Muscle of leg (tissue), 11 donors: ENCODE measurements around the gene TMEM167B. TPM values are rescaled to one million over a fixed set of nuclear protein-coding genes. Genes with fewer than 3 reads are reported as not detected.
"Not testable (repeated sequence)": the region's sequence is repeated elsewhere in the genome, so short reads cannot be mapped to it uniquely, and the experiment has no call there.

Experiments
- DNase-seq: peaks from one replicate; pipeline ENCODE4 v3.0.0; 2013
- H3K27ac ChIP-seq: one replicate; pipeline ENCODE4 v1.5.1; 2013; ENCODE audit warnings: mild to moderate bottlenecking, low read length, control low read depth
- H3K27me3 ChIP-seq: one replicate; pipeline ENCODE4 v1.6.1; 2013; ENCODE audit warnings: low read length; ENCODE audit not compliant: control insufficient read depth, insufficient read depth
- H3K36me3 ChIP-seq: one replicate; pipeline ENCODE4 v1.6.1; 2013; ENCODE audit warnings: low read length; ENCODE audit not compliant: control insufficient read depth, insufficient read depth
- H3K4me1 ChIP-seq: one replicate; pipeline ENCODE4 v1.6.1; 2013; ENCODE audit warnings: low read length; ENCODE audit not compliant: control insufficient read depth, insufficient read depth
- H3K4me3 ChIP-seq: one replicate; pipeline ENCODE4 v1.5.1; 2013; ENCODE audit warnings: low read length, control low read depth
- H3K9me3 ChIP-seq: replicated peaks from 2 replicates; pipeline ENCODE4 v1.6.1; 2013; ENCODE audit warnings: low read depth, low read length; ENCODE audit not compliant: control insufficient read depth
- WGBS: methylation state at CpG from one replicate; pipeline ENCODE4 v1.1.5; 2013; ENCODE audit warnings: missing lambda C conversion rate; ENCODE audit not compliant: insufficient coverage; 5-methylcytosine and 5-hydroxymethylcytosine counted together
- polyA plus RNA-seq, 8 donors: library from polyadenylated mRNA; unstranded; fragments of 120-200 nt; gene quantifications; one replicate each; pipeline versions ENCODE4 v1.2.1 to v1.2.3, GENCODE V29; 2013; ENCODE audit warnings: inconsistent platforms in 1 of 8, low replicate concordance in 1 of 8; ENCODE audit not compliant: insufficient read length in 8 of 8, insufficient read depth in 1 of 8
- total RNA-seq: library from RNA; stranded (reverse); fragments of 120-200 nt; gene quantifications from one replicate; pipeline ENCODE4 v1.2.4, GENCODE V29; 2013

Gene TMEM167B
- total and polyA plus RNA-seq, 9 donors, result 25.6 to 46.8 (median 38.5) TPM

- Histone ChIP-seq H3K36me3 (no peaks in the 10 kb centered on the region), H3K4me3 (no peak overlapping the region), H3K4me1 (no peaks in the 10 kb centered on the region), H3K9me3 (no peaks in the 10 kb centered on the region), H3K27me3 (no peaks in the 10 kb centered on the region), H3K27ac (no peak overlapping the region)
- DNase-seq, result no peak
- no CpG with 5 or more reads among the region's 4 CpGs for WGBS
Observed at GRCh38 chr1:109133002-109133706, 42.6 kb downstream of the TMEM167B start.

- no peak overlapping the region for H3K4me3 ChIP-seq
- DNase-seq, result no peak
- no peaks in the 10 kb centered on the region for H3K4me1 ChIP-seq
- WGBS, result 0% methylated on average over 1 of the region's 2 CpGs
- no peaks in the 10 kb centered on the region for H3K27me3 ChIP-seq
- no peak overlapping the region for H3K27ac ChIP-seq
- no peaks in the 10 kb centered on the region for H3K36me3 ChIP-seq
- no peaks in the 10 kb centered on the region for H3K9me3 ChIP-seq
Observed at GRCh38 chr1:109133815-109134214, 43.3 kb downstream of the TMEM167B start.

- Histone ChIP-seq H3K4me3 (no peak overlapping the region), H3K9me3 (no peaks in the 10 kb centered on the region), H3K4me1 (no peaks in the 10 kb centered on the region), H3K27ac (no peak overlapping the region), H3K27me3 (no peaks in the 10 kb centered on the region), H3K36me3 (no peaks in the 10 kb centered on the region)
- DNase-seq, result no peak
- WGBS, result 15% methylated on average over 3 of the region's 7 CpGs
Observed at GRCh38 chr1:109134423-109134822, 43.9 kb downstream of the TMEM167B start.

- no peak overlapping the region for H3K27ac ChIP-seq
- H3K36me3 ChIP-seq, result no peaks in the 10 kb centered on the region
- no peak for DNase-seq
- 74% methylated on average over 3 of the region's 3 CpGs for WGBS
- H3K27me3 ChIP-seq, result no peaks in the 10 kb centered on the region
- H3K4me3 ChIP-seq, result no peak overlapping the region
- H3K9me3 ChIP-seq, result no peaks in the 10 kb centered on the region
- H3K4me1 ChIP-seq, result no peaks in the 10 kb centered on the region
Observed at GRCh38 chr1:109135940-109136339, 45.4 kb downstream of the TMEM167B start.

- Histone ChIP-seq H3K4me1 (no peaks in the 10 kb centered on the region), H3K4me3 (no peak overlapping the region), H3K27me3 (no peaks in the 10 kb centered on the region), H3K27ac (no peak overlapping the region), H3K9me3 (no peaks in the 10 kb centered on the region), H3K36me3 (no peaks in the 10 kb centered on the region)
- DNase-seq, result no peak
- 77% methylated on average over 5 of the region's 6 CpGs for WGBS
Observed at GRCh38 chr1:109136766-109137165, 46.2 kb downstream of the TMEM167B start.

GRCh38 chr1:109137958-109138357 lies 47.4 kb downstream of the TMEM167B start:
- Histone ChIP-seq H3K4me1 (no peaks in the 10 kb centered on the region), H3K27ac (no peak overlapping the region), H3K9me3 (no peaks in the 10 kb centered on the region), H3K27me3 (no peaks in the 10 kb centered on the region), H3K4me3 (no peak overlapping the region), H3K36me3 (no peaks in the 10 kb centered on the region)
- DNase-seq, result no peak
- WGBS, result no CpG with 5 or more reads among the region's 3 CpGs

- Histone ChIP-seq H3K9me3 (no peaks in the 10 kb centered on the region), H3K27me3 (no peaks in the 10 kb centered on the region), H3K27ac (no peak overlapping the region), H3K4me3 (no peak overlapping the region), H3K4me1 (no peaks in the 10 kb centered on the region), H3K36me3 (no peaks in the 10 kb centered on the region)
- DNase-seq, result no peak
- WGBS, result 77% methylated on average over 3 of the region's 3 CpGs
Observed at GRCh38 chr1:109138358-109138757, 47.8 kb downstream of the TMEM167B start.

- Histone ChIP-seq H3K36me3 (no peaks in the 10 kb centered on the region), H3K4me1 (no peaks in the 10 kb centered on the region), H3K27me3 (no peaks in the 10 kb centered on the region), H3K27ac (no peak overlapping the region), H3K9me3 (no peaks in the 10 kb centered on the region), H3K4me3 (no peak overlapping the region)
- no peak for DNase-seq
- 33% methylated on average over 1 of the region's 3 CpGs for WGBS
Observed at GRCh38 chr1:109140392-109140791, 49.8 kb downstream of the TMEM167B start.

- no peaks in the 10 kb centered on the region for H3K27me3 ChIP-seq
- 82% methylated on average over 5 of the region's 5 CpGs for WGBS
- DNase-seq, result no peak
- H3K9me3 ChIP-seq, result no peaks in the 10 kb centered on the region
- H3K27ac ChIP-seq, result no peak overlapping the region
- no peaks in the 10 kb centered on the region for H3K36me3 ChIP-seq
- no peaks in the 10 kb centered on the region for H3K4me1 ChIP-seq
- H3K4me3 ChIP-seq, result no peak overlapping the region
Observed at GRCh38 chr1:109142260-109142659, 51.7 kb downstream of the TMEM167B start.

- not testable (repeated sequence) for H3K36me3 ChIP-seq, DNase-seq, H3K4me3 ChIP-seq, H3K9me3 ChIP-seq, H3K27me3 ChIP-seq, H3K4me1 ChIP-seq, H3K27ac ChIP-seq
- no CpG with 5 or more reads among the region's 6 CpGs for WGBS
Observed at GRCh38 chr1:109142725-109143124, 52.2 kb downstream of the TMEM167B start.
